ACHN (cell line): ENCODE data around the gene ANKS1B.
"Not testable (repeated sequence)": the region's sequence is repeated elsewhere in the genome, so short reads cannot be mapped to it uniquely, and the experiment has no call there.

Experiments used
- DNase-seq: peaks from one replicate; pipeline ENCODE4 v3.0.0-alpha.2; 2015
- in situ Hi-C: cut with HindIII; loops from 2 replicates; pipeline ENCODE4 v1.10.0; 2017; ENCODE audit warnings: low sequenced_read_pairs, low pct_ligation_motif_present, low pct_unique_long_range_greater_than_20kb

ANKS1B gene

GRCh38 chr12:99800605-99801004 lies 184.1 kb downstream of the ANKS1B start:
- no peak for DNase-seq
- in situ Hi-C loops, result no loop called here

- DNase-seq, in situ Hi-C loops: not testable (repeated sequence)
These were observed 186.8 kb downstream of the ANKS1B start for GRCh38 chr12:99797931-99798330.

DNA sequence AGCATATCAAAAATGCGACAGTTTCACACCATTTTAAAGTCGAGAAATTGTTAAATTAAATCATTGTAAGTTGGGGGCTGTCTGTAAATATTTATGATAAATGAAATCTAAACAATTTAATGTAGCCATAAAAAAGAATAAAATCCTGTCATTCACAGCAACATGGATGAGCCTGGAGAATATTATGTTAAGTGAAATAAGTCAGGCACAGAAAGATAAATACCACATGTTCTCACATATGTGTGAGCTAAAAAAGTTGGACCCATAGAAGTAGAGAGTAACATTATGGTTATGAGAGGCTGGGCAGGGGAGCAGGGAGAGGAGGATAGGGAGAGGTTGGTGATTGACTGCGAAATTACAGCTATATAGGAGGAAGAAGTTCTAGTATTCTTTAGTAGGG lies 201.3 kb downstream of the ANKS1B start:
- no peak for DNase-seq
- in situ Hi-C loops, result no loop called here

DNA sequence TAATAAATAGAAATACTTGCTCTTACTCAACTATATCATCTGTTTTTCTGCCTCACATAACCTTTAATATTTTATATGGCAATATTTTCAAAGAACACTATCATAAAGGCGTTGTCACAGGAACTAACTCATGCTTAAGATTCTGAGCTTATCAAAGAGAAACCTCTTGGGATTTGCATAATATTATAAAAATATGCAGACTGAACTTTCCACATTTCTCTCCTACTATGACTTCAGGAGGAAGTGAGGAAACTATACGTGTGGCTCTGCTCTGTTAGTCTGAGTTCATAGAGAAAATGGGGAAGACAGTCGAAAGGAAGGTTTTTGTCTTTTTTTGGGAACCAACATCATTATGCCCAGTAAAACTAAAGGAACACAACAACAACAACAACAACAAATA lies 212.5 kb downstream of the ANKS1B start:
- in situ Hi-C loops, result loop anchor here (25.0 kb wide), 1 partner anchor 710 kb away; no protein-coding TSS in a partner anchor

DNA sequence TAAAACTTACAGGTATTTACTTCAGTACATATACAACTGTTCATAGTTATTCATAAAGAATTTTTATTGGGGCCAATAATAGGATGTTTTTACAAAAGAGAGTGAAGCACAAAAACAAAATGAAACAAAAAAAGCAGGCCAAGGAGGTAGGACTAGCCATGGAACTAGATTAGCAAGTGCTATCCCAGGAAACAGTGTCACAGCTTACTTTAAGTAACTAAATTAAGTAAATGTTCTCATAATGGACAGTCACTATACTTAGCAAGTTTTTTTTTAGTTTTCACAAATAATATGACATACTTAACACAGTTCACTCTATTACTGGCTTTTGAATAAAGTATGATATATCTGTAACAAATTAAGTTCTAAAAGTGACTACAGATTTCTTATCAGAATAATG lies 213.1 kb downstream of the ANKS1B start:
- in situ Hi-C loops, result loop anchor here (25.0 kb wide), 1 partner anchor 709 kb away; no protein-coding TSS in a partner anchor

More for the DNA sequence above, 212.5 kb downstream of the ANKS1B start:
- DNase-seq, result no peak

GRCh38 chr12:99769396-99769980 lies 215.2 kb downstream of the ANKS1B start:
- in situ Hi-C loops, result loop anchor here (25.0 kb wide), 1 partner anchor 707 kb away; no protein-coding TSS in a partner anchor
- no peak for DNase-seq

More for the DNA sequence above, 213.1 kb downstream of the ANKS1B start:
- no peak for DNase-seq

DNA sequence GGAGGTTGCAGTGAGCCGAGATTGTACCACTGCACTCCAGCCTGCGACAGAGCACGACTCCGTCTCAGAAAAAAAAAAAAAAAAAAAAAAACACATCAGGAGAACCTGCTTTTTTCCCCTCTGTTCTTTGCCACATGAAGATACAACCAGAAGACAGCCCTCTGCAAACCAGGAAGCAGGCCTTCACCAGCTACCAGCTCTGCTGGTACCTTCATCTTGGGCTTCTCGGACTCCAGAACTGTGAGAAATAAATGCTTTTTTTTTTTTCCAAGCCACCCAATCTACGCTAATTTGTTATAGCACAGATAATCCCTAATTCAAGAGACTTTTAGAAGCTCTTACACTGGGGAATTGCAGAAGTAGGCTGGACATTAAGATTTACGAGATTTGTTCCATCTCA lies 216.0 kb downstream of the ANKS1B start:
- in situ Hi-C loops, result loop anchor here (25.0 kb wide), 1 partner anchor 706 kb away; no protein-coding TSS in a partner anchor

DNA sequence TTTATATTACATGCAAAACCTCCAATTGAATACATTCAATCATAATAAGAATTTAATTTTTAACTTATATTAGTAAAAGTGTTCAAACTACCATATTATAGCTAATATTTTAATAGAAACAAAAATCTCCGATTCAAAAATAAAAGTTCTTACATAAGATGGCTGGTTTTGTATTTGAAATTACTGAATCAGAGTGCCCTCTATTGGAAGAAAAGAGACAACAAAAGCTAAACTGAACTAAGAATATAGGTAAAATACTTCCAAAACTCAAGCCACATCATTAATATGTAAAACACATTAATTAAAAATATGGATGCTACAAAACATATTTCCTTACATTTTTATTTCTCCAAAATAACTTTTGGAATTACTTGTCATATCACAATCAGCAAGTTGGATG lies 216.9 kb downstream of the ANKS1B start:
- DNase-seq, result peak; percentile 63
- in situ Hi-C loops, result loop anchor here (25.0 kb wide), 1 partner anchor 706 kb away; no protein-coding TSS in a partner anchor

More for the DNA sequence above, 216.0 kb downstream of the ANKS1B start:
- DNase-seq, result no peak

- in situ Hi-C loops, result loop anchor here (25.0 kb wide), 1 partner anchor 704 kb away; no protein-coding TSS in a partner anchor
- no peak for DNase-seq
These were observed 218.3 kb downstream of the ANKS1B start for GRCh38 chr12:99766408-99766807.

GRCh38 chr12:99765469-99766114 lies 219.1 kb downstream of the ANKS1B start:
- in situ Hi-C loops, result loop anchor here (25.0 kb wide), 1 partner anchor 703 kb away; no protein-coding TSS in a partner anchor
- no peak for DNase-seq

- no peak for DNase-seq
- in situ Hi-C loops, result loop anchor here (25.0 kb wide), 1 partner anchor 697 kb away; no protein-coding TSS in a partner anchor
These were observed 225.3 kb downstream of the ANKS1B start for GRCh38 chr12:99759444-99759843.

DNA sequence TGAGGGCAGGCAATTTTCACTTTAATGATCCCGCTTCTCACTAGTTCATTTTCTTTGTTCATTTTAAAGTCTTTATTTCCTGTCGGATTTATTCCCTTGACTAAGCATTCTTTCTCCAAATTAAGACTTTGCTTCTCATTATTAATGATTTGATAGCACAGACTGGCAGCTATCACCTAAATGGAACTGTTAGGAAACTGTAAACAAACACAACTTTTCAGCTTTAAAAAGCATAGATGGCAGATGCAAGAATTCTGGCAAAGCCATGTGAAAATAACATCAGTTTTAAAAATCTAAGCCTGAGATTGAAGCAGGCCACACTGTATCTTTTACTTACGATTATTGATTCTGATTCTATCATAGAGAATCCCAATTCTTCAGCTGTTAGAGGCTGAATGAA lies 225.7 kb downstream of the ANKS1B start:
- in situ Hi-C loops, result loop anchor here (25.0 kb wide), 1 partner anchor 697 kb away; no protein-coding TSS in a partner anchor
- DNase-seq, result no peak

DNA sequence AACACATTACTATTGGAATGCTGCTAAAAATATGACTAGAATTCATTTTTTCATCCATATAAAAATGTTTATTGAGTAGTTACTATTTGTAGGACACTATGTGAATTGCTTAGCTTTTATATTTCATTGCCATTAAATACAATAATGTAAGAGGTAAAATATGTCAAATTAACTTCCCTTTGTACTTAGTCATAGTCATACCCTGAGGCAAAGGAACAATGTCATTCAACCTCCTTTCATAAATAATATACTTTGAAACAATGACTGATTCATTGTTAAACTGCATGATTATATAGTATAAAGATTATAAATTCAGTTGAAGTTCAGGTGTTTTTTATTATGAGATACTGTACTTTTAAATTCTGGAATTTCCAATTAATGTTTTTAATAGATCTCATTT lies 232.0 kb downstream of the ANKS1B start:
- DNase-seq, result no peak
- in situ Hi-C loops, result loop anchor here (25.0 kb wide), 1 partner anchor 690 kb away; no protein-coding TSS in a partner anchor

DNA sequence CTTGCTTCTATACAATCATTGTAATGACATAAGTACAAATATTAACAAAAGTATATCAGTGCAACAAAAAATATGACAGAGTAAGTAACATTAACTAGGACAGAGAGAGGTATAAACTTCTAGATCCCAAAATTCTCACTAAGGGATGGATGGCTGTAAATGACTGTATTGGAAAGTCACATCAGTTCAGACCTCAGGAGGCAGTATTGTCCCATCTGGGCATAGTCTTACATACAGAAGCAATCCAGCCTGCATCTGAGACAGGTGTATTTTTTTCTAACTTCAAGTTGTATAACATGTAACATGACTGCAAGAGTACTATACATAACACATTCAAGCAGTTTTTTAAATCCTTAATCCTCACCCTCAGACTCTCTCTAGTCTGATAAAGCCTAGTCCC lies 238.2 kb downstream of the ANKS1B start:
- in situ Hi-C loops, result no loop called here
- DNase-seq, result peak; percentile 17

DNA sequence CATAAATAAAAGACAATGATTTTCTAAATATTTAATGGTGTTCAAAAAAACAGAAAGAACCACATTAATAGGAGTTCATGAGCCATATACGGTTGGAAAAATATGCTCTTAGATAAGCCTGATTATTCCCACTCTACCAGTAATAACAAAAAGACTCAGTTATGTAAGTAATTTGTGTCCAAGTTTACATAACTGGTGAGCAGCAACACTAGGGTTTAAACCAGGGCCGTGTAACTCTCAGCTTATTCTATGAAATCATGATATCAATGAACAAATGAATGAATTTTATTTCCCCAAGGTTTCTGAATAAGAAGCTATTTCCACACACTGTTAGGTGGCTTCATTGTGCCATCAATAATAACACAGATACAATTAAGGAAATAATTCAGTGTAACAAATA lies 238.8 kb downstream of the ANKS1B start:
- in situ Hi-C loops, result no loop called here
- DNase-seq, result no peak

DNA sequence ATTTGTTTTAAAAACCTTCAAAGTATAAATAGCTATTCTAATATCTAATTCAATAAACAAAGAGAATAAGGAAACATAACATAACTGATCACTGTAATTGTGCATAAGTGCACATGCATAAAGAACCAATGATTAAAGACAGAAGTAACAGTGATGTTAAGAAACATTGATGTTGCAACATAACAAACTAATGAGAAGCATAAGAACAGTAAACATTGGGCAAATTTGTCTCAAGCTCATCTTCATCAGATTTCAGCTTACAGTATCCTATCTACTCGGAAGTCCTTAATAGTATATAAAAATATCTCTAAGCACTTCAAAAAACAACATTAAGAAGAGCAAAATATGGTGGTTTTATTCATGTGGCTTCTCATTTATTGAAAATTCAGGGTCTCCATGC lies 239.6 kb downstream of the ANKS1B start:
- in situ Hi-C loops, result no loop called here
- no peak for DNase-seq

- in situ Hi-C loops, result no loop called here
- DNase-seq, result no peak
These were observed 247.9 kb downstream of the ANKS1B start for GRCh38 chr12:99736760-99737269.

DNA sequence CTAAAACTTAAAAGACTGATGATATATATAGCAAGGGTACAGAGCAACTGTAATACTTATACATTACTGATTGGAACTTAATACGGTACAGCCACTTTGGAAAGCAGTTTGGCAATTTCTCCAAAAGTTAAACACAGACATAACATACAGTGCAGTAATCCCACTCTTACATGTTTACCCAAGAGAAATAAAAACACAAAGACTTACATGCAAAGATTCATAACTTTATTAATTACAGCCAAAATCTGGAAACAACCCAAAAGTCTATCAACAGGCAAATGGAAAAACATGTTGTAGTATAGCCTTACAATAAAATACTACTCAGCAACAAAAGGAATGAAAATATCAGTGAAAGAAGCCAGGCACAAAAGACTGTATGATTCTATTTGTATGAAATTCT lies 252.6 kb downstream of the ANKS1B start:
- DNase-seq, result no peak
- in situ Hi-C loops, result no loop called here

DNA sequence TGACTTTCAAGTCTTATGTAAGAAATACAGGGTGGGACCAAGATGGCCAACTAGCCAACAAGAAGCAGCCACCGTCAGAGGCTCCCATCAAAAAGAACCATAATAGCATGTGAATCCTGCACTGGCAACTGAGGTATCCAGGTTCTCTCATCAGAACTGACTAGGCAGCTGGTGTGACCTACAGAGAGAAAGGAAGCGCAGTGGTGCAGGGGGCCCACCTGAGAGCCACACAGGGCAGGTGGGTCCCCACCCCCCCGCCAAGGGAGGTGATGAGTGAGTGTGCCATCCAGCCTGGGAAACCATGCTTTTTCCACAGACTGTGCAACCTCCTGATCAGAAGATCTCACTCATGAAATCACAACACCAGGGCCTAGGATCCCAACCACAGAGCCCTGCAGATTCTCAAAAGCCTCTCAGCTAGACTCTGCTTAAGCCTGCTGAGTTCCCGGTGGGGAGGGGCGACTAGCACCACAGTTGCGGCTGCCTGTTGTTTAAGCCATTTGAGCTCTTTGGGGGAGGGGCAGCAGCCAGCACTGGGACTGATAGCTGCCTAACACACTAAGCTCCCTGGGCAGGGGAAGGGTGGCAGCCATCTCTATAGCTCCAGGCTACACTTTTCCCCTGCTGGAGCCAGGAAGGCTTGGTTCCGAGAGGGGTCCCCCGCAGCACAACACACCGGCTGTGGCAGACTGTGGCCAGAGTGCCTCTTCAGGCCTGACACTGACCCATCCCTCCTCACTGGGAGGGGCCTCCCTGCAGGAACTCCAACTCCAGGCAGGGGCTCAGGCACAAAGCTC lies 261.8 kb downstream of the ANKS1B start:
- in situ Hi-C loops, result no loop called here
- DNase-seq, result no peak
